Adrenal gland (tissue), 12 donors: Measurements from ENCODE around the gene CA4. TPM values are rescaled to one million over a fixed set of nuclear protein-coding genes. Genes with fewer than 3 reads are reported as not detected.

ENCODE experiments used
- DNase-seq, 7 donors: peaks; one replicate each; pipeline ENCODE4 v3.0.0-alpha.2; 2019 to 2020
- H3K27ac ChIP-seq, 5 donors: fragments of 200-600 bp; sonication (generic) in 4 of 5; 1 replicate in 3 of 5; 2 replicates in 2 of 5; pipeline versions ENCODE4 v1.5.1 to v1.8.0; 2016 to 2020; ENCODE audit warnings: mild to moderate bottlenecking in 1 of 5
- H3K27me3 ChIP-seq: fragments of 200-600 bp; 2 replicates; pipeline ENCODE4 v1.8.0; 2021
- H3K36me3 ChIP-seq, 2 donors: fragments of 200-600 bp; replicated peaks in 1 of 2; 1 replicate in 1 of 2; 2 replicates in 1 of 2; pipeline versions ENCODE4 v1.5.1 to v1.8.0; 2018 to 2022
- H3K4me1 ChIP-seq, 2 donors: fragments of 200-600 bp; replicated peaks in 1 of 2; 1 replicate in 1 of 2; 2 replicates in 1 of 2; pipeline versions ENCODE4 v1.5.1 to v1.8.0; 2018 to 2021
- H3K4me3 ChIP-seq, 4 donors: fragments of 200-600 bp; sonication (generic) in 3 of 4; one replicate each; pipeline ENCODE4 v1.5.1; 2016 to 2018
- H3K9me3 ChIP-seq, 3 donors: fragments of 200-600 bp; sonication (generic) in 1 of 3; replicated peaks in 1 of 3; 1 replicate in 2 of 3; 2 replicates in 1 of 3; pipeline versions ENCODE4 v1.5.1 to v1.8.0; 2016 to 2021
- CTCF ChIP-seq, 6 experiments: fragments of 450-650 bp in 4 of 6; fragments of 200-600 bp in 2 of 6; sonication (generic) in 1 of 6; IDR thresholded peaks; 1 replicate in 5 of 6; 2 replicates in 1 of 6; pipeline versions ENCODE4 v1.5.1 to v1.8.0; 2016 to 2021; ENCODE audit warnings: antibody characterized with exemption in 6 of 6, mild to moderate bottlenecking in 2 of 6, moderate library complexity in 1 of 6
- POLR2A ChIP-seq, 2 donors: fragments of 450-650 bp; IDR thresholded peaks; one replicate each; pipeline ENCODE4 v1.6.1; 2017; ENCODE audit warnings: antibody characterized with exemption in 2 of 2, mild to moderate bottlenecking in 2 of 2, moderate library complexity in 1 of 2
- WGBS, 4 donors: extraction: QIAGEN DNeasy Blood & Tissue Kit in 2 of 4; methylation state at CpG; one replicate each; pipeline versions ENCODE4 v1.1.5 to v1.1.7; 2013 to 2017; 5-methylcytosine and 5-hydroxymethylcytosine counted together
- intact Hi-C, 2 donors: fragments of 100-400 bp; cut with DNase I; formaldehyde crosslinking; loops; one replicate each; pipeline versions ENCODE4 v1.14.1 to v1.15.0; 2022 to 2023
- polyA plus RNA-seq, 3 donors: library from polyadenylated mRNA; stranded (reverse); fragments of 200-250 nt in 2 of 3; fragments of 350-450 nt in 1 of 3; fragmentation: Illumina TruSeq in 1 of 3; extraction: RNeasy Lipid Tissue Mini Kit (QIAGEN cat#74804) in 1 of 3; gene quantifications; one replicate each; pipeline ENCODE4 v1.2.3, GENCODE V29; 2013 to 2014
- total RNA-seq, 9 donors: library from RNA; depleted of rRNA in 4 of 9; stranded (reverse); fragments of >200 nt in 4 of 9; fragments of 120-200 nt in 1 of 9; fragmentation: NEBNext Ultra II Directional in 1 of 9; extraction: Animal tissue kit (Norgen Biotek cat#: 25700) in 1 of 9; gene quantifications; one replicate each; pipeline versions ENCODE4 v1.1.0 to v1.2.4, GENCODE V29; 2013 to 2023
- donor health status: healthy with polysubstance abuse.
- donor health status: Bipolar disorder and iron deficiency.
- donor health status: DM: yes; HTN: yes; CAD: no.
- donor health status: DM: no; HTN: no; CAD: no.
- donor health status: DM: no; HTN: no; CAD: no.
- donor health status: DM: yes; HTN: yes; CAD: no.

Gene CA4
- total and polyA plus RNA-seq, 12 donors = 0.42 to 15.3 (median 1.2) TPM

GRCh38 chr17:60161598-60162330 lies 12.0 kb downstream of the CA4 start:
- DNase-seq = peak in 3 of 7 donors; percentile 41 to 54 (median 53)
- no peaks in the 10 kb centered on the region for H3K4me1 ChIP-seq
- TF ChIP-seq CTCF (IDR thresholded peaks at IDR 0.05) = no peak
- TF ChIP-seq POLR2A (IDR thresholded peaks at IDR 0.05) = no peak
- H3K27me3 ChIP-seq = no peaks in the 10 kb centered on the region
- H3K27ac ChIP-seq = no peak overlapping the region
- no peaks in the 10 kb centered on the region for H3K36me3 ChIP-seq
- no peak overlapping the region for H3K4me3 ChIP-seq
- intact Hi-C loops = no loop called here
- 11 to 50% (median 40%) methylated on average over 2 to 17 of the region's 17 CpGs for WGBS, 4 donors
- H3K9me3 ChIP-seq = no peaks in the 10 kb centered on the region

GRCh38 chr17:60163108-60163784 lies 13.5 kb downstream of the CA4 start:
- Histone ChIP-seq H3K4me1 (no peaks in the 10 kb centered on the region), H3K4me3 (no peak overlapping the region), H3K36me3 (no peaks in the 10 kb centered on the region), H3K27ac (peak overlapping the region in 2 of 5 donors; percentile 8 to 40), H3K27me3 (no peaks in the 10 kb centered on the region), H3K9me3 (no peaks in the 10 kb centered on the region)
- intact Hi-C loops = no loop called here
- DNase-seq = peak in 1 of 7 donors; percentile 49
- TF ChIP-seq POLR2A (IDR thresholded peaks at IDR 0.05) (no peak), CTCF (IDR thresholded peaks at IDR 0.05) (no peak)
- WGBS, 4 donors = 50 to 76% (median 66%) methylated on average over 9 to 20 of the region's 20 CpGs

- 83 to 85% (median 84%) methylated on average over 6 of the region's 6 CpGs for WGBS, 4 donors
- Histone ChIP-seq H3K4me1 (no peaks in the 10 kb centered on the region), H3K27ac (no peak overlapping the region), H3K36me3 (no peaks in the 10 kb centered on the region), H3K4me3 (no peak overlapping the region), H3K9me3 (no peaks in the 10 kb centered on the region), H3K27me3 (no peaks in the 10 kb centered on the region)
- TF ChIP-seq CTCF (IDR thresholded peaks at IDR 0.05) = no peak
- no peak for TF ChIP-seq POLR2A (IDR thresholded peaks at IDR 0.05)
- intact Hi-C loops = no loop called here
- DNase-seq = no peak
Observed at GRCh38 chr17:60164164-60164563, 14.4 kb downstream of the CA4 start.

GRCh38 chr17:60164697-60165096 lies 14.9 kb downstream of the CA4 start:
- H3K4me1 ChIP-seq = no peaks in the 10 kb centered on the region
- H3K36me3 ChIP-seq = no peaks in the 10 kb centered on the region
- TF ChIP-seq CTCF (IDR thresholded peaks at IDR 0.05) (no peak), POLR2A (IDR thresholded peaks at IDR 0.05) (no peak)
- peak in 1 of 7 donors; percentile 5 for DNase-seq
- intact Hi-C loops = no loop called here
- WGBS, 4 donors = 53 to 87% (median 67%) methylated on average over 3 to 5 of the region's 5 CpGs
- no peak overlapping the region for H3K27ac ChIP-seq
- H3K4me3 ChIP-seq = no peak overlapping the region
- no peaks in the 10 kb centered on the region for H3K9me3 ChIP-seq
- H3K27me3 ChIP-seq = no peaks in the 10 kb centered on the region
